NB4 (cell line): ENCODE measurements around the gene DPF1.

Source experiments
- POLR2A ChIP-seq: IDR thresholded peaks from 2 replicates; pipeline ENCODE4 v1.6.1; 2011; ENCODE audit warnings: mild to moderate bottlenecking; ENCODE audit not compliant: insufficient read length; ENCODE audit errors: extremely low read depth
- TF ChIP-seq, protein P1 (sequence below): IDR thresholded peaks from one replicate; pipeline ENCODE4 v1.5.1; 2012; ENCODE audit warnings: low read depth, low read length

DNA sequence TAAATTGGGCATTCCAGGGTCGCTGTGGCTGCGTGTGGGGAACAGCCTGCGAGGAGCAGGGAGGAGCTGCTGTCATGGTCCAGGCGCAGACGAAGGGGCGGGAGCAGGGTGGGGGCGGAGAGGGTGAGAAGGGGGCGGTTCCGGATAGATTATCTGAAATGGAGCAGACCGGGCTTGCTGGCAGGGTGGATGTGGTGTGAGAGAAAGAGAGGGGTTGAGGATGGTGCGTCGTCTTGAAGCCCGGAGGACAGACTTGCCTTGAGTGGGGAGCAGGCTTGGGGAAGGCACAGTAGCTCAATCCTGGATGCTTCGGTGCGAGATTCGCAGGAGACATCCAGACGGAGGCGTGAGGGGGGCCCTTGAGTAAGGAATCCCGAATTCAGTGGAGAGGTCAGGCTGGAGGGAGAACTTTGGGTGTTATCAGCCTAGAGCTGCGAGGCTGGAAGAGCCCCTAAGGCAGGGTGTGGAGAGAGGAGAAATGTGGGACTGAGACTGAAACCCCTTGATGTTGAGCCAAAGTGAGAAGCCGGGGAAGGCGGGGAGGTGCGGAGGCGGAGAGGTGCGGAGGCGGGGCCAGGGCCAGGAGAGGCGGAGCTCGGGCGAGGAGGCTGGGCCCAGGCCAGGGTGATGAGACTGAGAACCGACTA lies 40.6 kb downstream of the DPF1 start:
- TF ChIP-seq, protein P1, sequence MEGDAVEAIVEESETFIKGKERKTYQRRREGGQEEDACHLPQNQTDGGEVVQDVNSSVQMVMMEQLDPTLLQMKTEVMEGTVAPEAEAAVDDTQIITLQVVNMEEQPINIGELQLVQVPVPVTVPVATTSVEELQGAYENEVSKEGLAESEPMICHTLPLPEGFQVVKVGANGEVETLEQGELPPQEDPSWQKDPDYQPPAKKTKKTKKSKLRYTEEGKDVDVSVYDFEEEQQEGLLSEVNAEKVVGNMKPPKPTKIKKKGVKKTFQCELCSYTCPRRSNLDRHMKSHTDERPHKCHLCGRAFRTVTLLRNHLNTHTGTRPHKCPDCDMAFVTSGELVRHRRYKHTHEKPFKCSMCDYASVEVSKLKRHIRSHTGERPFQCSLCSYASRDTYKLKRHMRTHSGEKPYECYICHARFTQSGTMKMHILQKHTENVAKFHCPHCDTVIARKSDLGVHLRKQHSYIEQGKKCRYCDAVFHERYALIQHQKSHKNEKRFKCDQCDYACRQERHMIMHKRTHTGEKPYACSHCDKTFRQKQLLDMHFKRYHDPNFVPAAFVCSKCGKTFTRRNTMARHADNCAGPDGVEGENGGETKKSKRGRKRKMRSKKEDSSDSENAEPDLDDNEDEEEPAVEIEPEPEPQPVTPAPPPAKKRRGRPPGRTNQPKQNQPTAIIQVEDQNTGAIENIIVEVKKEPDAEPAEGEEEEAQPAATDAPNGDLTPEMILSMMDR, result no peak
- no peak for TF ChIP-seq POLR2A
